GM19193 (cell line): ENCODE results near the gene TUBB6.

Experiments used
- POLR2A ChIP-seq: IDR thresholded peaks from 4 replicates; pipeline ENCODE4 v1.6.1; 2011; ENCODE audit not compliant: insufficient read depth, insufficient read length; ENCODE audit errors: extremely low read depth

TUBB6 gene

DNA sequence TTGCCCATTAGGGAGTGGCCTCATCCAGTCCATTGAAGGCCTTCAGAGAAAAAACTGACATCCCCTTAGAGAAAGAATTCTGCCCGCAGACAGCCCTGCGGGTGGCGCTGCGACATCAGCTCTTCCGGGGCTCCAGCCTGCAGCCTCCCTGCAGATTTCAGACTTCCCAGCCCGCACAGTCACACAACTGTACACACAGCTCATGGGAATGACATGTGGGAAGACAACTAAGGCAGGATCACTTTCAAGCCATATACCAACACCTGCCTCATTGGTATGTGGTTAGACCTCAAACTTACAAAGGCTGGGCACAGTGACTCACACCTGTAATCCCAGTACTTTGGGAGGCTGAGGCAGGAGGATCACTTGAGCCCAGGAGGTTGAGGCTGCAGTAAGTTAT, 24.8 kb upstream of the TUBB6 start:
- no peak for TF ChIP-seq POLR2A

DNA sequence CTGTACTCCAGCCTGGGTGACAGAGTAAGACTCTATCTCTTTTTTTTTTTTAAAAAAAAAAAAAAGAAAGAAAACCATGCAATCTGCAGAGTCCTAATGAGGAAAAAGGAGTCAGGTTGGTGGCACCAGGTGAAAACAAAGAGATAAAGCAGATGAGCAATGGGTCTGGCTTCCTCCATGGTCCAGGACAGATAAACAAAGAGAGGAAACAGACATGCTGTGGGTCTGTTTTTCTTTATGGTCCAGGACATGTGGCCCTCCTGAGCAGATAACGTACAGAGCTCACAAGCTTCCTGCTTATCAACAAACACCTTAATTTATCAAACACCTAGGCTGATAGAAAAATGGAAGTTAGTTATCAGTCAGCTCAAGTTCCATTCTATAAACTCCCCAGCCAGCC, 24.4 kb upstream of the TUBB6 start:
- no peak for TF ChIP-seq POLR2A

- no peak for TF ChIP-seq POLR2A
These were observed 20.8 kb upstream of the TUBB6 start for GRCh38 chr18:12287131-12287681.

DNA sequence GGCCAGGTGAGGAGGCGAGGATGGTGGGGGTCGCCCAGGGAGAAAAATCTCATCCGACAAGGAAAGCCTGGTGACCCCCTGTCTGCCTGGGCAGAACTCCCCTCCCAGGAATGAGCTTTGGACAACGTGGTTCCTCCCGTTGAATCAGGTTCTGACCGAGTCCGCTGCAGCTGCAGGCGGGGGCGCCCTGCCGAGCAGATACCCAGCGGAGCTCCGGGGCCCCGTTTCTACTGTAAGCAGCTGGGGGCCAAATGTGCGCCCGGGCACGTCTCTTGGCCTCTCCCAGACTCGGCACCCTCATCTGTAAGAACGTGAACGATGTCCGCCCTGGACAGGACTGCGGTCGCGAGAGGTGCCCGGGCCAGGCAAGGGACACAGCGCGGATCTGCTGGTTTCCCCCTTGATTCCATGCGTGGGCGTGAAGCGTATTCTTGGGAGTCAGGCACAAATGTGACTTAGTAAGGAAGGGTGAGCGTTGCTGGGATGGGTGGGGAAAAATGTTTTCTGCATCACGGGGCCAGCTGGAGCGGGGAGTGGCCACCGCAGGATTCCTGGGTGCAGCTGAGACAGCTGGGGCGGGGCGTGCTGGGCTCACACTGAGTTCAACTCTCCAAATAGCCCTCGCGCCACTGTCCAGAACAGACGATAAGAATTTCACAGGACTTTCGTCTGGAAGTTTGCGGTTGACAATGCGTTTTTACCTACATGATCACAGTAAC, 20.2 kb upstream of the TUBB6 start:
- TF ChIP-seq POLR2A = no peak

- no peak for TF ChIP-seq POLR2A
These were observed 19.7 kb upstream of the TUBB6 start for GRCh38 chr18:12288403-12288755.

- no peak for TF ChIP-seq POLR2A
These were observed 18.0 kb upstream of the TUBB6 start for GRCh38 chr18:12290086-12290485.

GRCh38 chr18:12291161-12291560, 16.9 kb upstream of the TUBB6 start:
- TF ChIP-seq POLR2A = no peak

DNA sequence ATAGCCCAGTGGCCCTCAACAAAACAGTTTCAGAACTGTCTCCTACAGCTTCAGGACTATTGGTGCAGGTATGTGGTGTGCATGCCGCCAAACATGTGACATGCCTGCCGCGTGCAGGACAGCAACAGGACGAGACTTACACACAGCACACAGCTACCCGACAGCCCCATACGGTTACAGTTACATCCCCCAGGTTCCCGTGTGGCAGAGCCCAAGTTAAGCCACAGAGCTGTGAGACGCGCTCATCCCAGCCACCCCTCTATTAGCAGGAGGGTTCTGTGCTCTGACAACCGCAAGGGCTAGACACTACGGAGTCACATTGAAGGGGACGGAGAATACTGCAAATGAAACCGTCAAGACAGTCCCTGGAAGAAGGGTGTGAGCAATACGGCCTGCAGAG, 16.4 kb upstream of the TUBB6 start:
- TF ChIP-seq POLR2A = no peak

DNA sequence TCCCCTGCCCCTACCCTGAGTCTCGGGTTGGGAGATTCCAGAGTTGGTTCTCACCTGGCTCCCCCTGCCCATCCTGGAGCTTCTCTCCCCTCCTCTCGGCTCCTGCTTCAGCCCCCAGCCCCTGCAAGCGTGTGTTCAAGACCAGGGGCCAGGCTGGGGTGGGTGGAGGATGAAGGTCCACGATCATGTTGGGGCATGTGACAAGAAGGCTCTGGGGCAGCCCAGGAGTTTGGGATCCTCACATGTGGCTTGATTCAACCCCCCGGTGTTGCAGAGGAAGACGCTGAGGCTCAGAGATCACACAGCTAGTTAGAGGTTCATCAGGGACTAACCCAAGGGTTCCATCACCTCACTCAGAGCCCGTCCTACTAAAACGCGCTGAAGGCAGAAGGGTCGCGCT, 14.2 kb upstream of the TUBB6 start:
- no peak for TF ChIP-seq POLR2A

GRCh38 chr18:12295389-12296086, 12.5 kb upstream of the TUBB6 start:
- no peak for TF ChIP-seq POLR2A

GRCh38 chr18:12296087-12296403, 12.0 kb upstream of the TUBB6 start:
- TF ChIP-seq POLR2A = no peak

GRCh38 chr18:12296457-12296856, 11.6 kb upstream of the TUBB6 start:
- no peak for TF ChIP-seq POLR2A

- TF ChIP-seq POLR2A = no peak
These were observed 8.2 kb upstream of the TUBB6 start for GRCh38 chr18:12299862-12300261.

DNA sequence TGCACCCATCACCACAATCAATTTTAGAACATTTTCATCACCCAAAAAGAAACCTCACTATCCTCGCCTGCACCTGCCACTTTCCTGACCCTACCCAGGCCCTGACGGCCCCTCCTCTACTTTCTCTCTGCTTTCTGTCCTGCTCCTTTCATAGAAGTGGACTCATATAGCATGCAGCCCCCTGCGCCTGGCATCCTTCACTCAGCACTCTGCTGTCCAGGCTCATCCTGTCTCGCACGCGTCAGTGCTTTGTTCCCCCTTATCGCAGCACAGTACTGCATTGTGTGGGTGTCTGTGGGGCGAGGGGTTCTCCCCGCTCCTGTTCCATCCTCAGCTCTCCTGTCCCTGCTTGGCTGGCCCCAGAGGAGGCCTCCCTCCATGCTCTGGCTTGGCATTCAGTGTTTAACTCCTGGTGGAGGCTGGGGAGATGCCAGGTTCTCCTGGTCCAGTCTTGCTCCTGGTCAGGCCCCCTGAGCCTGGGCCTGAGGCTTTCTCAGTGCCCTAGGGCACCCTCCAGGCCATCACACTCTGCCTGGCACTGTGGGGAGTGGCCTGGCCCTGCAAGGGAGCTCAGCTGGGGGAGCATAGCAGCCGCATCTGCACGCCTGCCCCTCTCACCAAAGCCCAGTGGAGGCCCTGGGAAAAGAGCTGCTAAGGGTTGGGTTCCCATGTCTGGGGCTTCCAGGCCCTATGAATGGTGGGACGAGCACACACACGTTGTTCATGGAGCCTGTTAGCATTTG, 6.6 kb upstream of the TUBB6 start:
- no peak for TF ChIP-seq POLR2A

GRCh38 chr18:12302391-12303147, 5.5 kb upstream of the TUBB6 start:
- no peak for TF ChIP-seq POLR2A
